Peyer's patch (tissue), 4 donors: ENCODE data around the gene JAM3.

Experiments used
- CTCF ChIP-seq, 6 experiments: fragments of 450-650 bp in 4 of 6; fragments of 200-600 bp in 2 of 6; sonication (generic) in 1 of 6; IDR thresholded peaks; one replicate each; pipeline ENCODE4 v1.5.1; 2017 to 2019; ENCODE audit warnings: antibody characterized with exemption in 6 of 6, mild to moderate bottlenecking in 3 of 6, moderate library complexity in 1 of 6
- POLR2A ChIP-seq, 2 donors: fragments of 450-650 bp; IDR thresholded peaks; one replicate each; pipeline ENCODE4 v1.5.1; 2017; ENCODE audit warnings: antibody characterized with exemption in 2 of 2, mild to moderate bottlenecking in 2 of 2, moderate library complexity in 2 of 2

- TF ChIP-seq CTCF (IDR thresholded peaks at IDR 0.05) (no peak), POLR2A (IDR thresholded peaks at IDR 0.05) (no peak)
Measured at GRCh38 chr11:134170919-134171281, 102.0 kb downstream of the JAM3 start.
